NCI-H774 (cell line): Measurements from ENCODE around the gene ITCH.
"Not testable (repeated sequence)": the region's sequence is repeated elsewhere in the genome, so short reads cannot be mapped to it uniquely, and the experiment has no call there.

Experiments
- DNase-seq: peaks from one replicate; lab custom pipeline; 2025; lab: John Stamatoyannopoulos, UW

The ITCH gene

GRCh38 chr20:34512266-34512954 is 149.3 kb downstream of the ITCH start:
- DNase-seq = no peak

GRCh38 chr20:34512955-34513419 is 149.9 kb downstream of the ITCH start:
- DNase-seq = no peak

GRCh38 chr20:34514034-34514433 is 151.0 kb downstream of the ITCH start:
- not testable (repeated sequence) for DNase-seq

- DNase-seq = no peak
These were observed 151.9 kb downstream of the ITCH start for GRCh38 chr20:34514897-34515483.

- DNase-seq = peak; percentile 11
These were observed 152.6 kb downstream of the ITCH start for GRCh38 chr20:34515484-34516246.

GRCh38 chr20:34516247-34517113 is 153.4 kb downstream of the ITCH start, which contains the start of gene DYNLRB1:
Gene DYNLRB1 (plus strand): TSS chr20:34516422. CDS start chr20:34516459, 37 bp downstream.
- peak; percentile 95 for DNase-seq

GRCh38 chr20:34517114-34517505 is 154.0 kb downstream of the ITCH start:
- DNase-seq = no peak

GRCh38 chr20:34518863-34519262 is 155.8 kb downstream of the ITCH start:
- DNase-seq = not testable (repeated sequence)

- not testable (repeated sequence) for DNase-seq
These were observed 156.8 kb downstream of the ITCH start for GRCh38 chr20:34519841-34520240.

- no peak for DNase-seq
These were observed 160.1 kb downstream of the ITCH start for GRCh38 chr20:34522969-34523871.

GRCh38 chr20:34524426-34524825 is 161.4 kb downstream of the ITCH start:
- DNase-seq = no peak

GRCh38 chr20:34525342-34525708 is 162.3 kb downstream of the ITCH start:
- DNase-seq = no peak

GRCh38 chr20:34525709-34526416 is 162.8 kb downstream of the ITCH start:
- DNase-seq = no peak

- DNase-seq = no peak
These were observed 163.4 kb downstream of the ITCH start for GRCh38 chr20:34526466-34526865.

GRCh38 chr20:34527016-34527415 is 163.9 kb downstream of the ITCH start:
- no peak for DNase-seq

- no peak for DNase-seq
These were observed 165.8 kb downstream of the ITCH start for GRCh38 chr20:34528921-34529297.

GRCh38 chr20:34529742-34530141 is 166.7 kb downstream of the ITCH start:
- no peak for DNase-seq

GRCh38 chr20:34530342-34530741 is 167.3 kb downstream of the ITCH start:
- no peak for DNase-seq

- no peak for DNase-seq
These were observed 168.7 kb downstream of the ITCH start for GRCh38 chr20:34531608-34532265.

GRCh38 chr20:34532320-34532719 is 169.2 kb downstream of the ITCH start:
- no peak for DNase-seq
